NCI-H526 (cell line): ENCODE data around the gene EFCAB13.
A peak's percentile ranks its signal among the peaks of the same experiment; 100 is the strongest.

Experiments
- DNase-seq, 2 experiments: peaks; one replicate each; lab custom pipeline; 2025; lab: John Stamatoyannopoulos, UW

Gene EFCAB13

GRCh38 chr17:47292206-47292605 lies 31.5 kb upstream of the EFCAB13 start:
- no peak for DNase-seq

- no peak for DNase-seq
Observed at GRCh38 chr17:47295037-47295873, 28.5 kb upstream of the EFCAB13 start.

GRCh38 chr17:47295874-47296255 lies 27.9 kb upstream of the EFCAB13 start:
- no peak for DNase-seq

DNA sequence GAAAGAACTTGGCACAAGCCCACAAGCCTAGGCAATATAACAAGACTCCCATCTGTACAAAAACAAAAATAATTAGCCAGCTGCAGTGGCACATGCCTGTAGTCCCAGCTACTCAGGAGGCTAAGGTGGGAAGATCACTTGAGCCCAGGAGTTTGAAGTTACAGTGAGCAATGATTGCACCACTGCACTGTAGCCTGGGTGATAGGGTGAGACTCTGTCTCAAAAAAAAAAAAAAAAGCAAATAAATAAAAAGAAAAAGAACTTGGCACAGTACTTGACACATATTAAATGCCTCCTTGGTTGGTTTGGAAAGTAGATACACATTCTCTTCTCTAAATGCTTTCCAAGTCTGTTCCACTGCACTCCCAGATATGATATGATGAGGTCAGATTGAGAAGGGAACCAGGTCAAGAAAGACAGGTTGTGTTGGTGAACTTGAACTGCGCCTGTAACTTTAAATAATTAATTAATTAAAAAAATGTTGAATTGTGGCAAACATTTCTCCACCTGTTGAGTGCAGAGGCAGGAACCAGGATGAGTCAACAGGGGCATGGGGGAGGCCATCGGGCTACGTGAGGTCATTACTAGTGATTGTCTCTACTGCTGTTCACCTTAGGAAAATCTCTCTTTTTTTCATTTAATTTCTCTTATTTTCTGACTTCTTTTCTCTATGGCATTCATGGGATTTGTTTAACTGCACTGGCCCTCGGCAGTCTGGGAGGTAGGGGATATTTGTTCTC lies 25.9 kb upstream of the EFCAB13 start:
- no peak for DNase-seq

DNA sequence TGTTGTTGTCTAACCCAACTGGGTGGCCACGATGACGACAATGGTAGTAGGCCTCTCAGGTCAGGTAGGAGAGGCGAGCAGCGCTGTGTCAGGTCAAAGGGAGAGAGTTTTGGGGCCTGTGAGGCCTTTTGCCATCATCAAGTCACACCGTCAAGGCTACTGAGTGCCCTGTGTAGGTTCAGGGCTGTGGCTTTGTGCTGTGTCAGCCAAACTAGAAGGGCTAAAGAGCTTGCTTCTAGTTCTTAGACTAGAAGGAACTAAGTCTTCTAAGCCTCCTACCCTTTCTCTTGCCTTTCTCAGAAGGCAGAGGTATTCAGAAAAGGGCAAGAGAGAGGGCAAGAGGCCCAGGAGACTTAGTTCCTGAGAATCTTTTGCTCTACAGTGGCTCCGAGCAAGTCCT lies 25.0 kb upstream of the EFCAB13 start:
- DNase-seq, result no peak

- DNase-seq, result no peak
Observed at GRCh38 chr17:47299239-47299910, 24.4 kb upstream of the EFCAB13 start.

DNA sequence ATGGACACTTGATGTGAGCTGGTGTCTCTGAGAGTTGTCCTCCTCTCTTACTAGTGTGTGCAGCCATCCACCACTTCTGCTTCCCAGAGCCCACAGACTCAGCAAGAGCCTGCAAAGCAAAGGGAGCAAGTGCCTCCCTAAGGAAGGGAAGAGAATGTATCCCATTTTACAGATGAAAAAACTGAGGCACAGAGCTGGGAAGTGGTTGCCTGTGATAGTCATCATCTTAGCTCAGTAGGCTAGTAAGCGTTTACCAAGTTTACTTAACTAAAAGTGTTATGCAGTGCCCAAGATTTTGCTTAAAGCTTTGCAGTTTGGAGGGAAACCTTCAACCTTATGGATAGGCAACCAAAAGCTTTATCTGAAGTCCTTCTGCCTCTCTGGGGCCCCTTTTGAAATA lies 23.0 kb upstream of the EFCAB13 start:
- DNase-seq, result no peak

GRCh38 chr17:47301161-47301560 lies 22.6 kb upstream of the EFCAB13 start:
- DNase-seq, result no peak

- no peak for DNase-seq
Observed at GRCh38 chr17:47301831-47302230, 21.9 kb upstream of the EFCAB13 start.

DNA sequence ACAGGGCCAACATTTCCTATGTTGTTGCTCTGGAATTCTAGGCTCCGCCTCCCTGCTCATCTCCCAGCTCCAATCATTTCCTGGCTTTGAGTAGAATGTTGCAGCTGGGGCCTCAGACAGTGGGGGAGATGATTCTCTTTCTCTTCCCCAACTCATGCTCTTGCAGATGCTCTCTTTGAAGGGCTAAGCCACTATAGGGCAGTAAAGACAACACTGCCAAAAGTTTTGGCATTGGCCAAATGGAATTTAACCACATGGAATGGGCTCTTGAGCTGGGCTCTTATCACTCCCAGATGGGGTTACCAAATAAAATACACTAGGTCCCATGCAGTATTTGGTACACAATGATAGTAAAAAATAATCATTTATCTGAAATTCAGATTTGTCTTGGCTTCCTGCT lies 19.6 kb upstream of the EFCAB13 start:
- no peak for DNase-seq

GRCh38 chr17:47305302-47305923 lies 18.3 kb upstream of the EFCAB13 start:
- DNase-seq, result no peak

- DNase-seq, result no peak
Observed at GRCh38 chr17:47310186-47310733, 13.5 kb upstream of the EFCAB13 start.

DNA sequence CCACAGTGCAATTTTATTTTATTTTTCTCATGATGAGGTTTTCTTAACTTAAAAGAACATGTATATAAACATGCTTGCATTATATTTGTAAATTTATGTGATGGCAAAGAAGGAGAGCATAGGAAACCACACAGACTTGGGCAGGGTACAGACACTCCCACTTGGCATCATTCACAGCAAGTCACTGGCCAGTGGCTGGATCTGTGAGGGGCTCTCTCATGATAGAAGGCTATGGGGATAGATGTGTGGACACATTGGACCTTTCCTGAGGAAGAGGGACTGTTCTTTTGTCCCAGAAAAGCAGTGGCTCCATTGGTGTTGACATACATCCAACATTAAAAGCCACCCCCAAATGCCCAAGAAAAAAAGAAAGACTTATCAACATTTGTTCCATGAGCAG lies 12.3 kb upstream of the EFCAB13 start:
- DNase-seq, result no peak

DNA sequence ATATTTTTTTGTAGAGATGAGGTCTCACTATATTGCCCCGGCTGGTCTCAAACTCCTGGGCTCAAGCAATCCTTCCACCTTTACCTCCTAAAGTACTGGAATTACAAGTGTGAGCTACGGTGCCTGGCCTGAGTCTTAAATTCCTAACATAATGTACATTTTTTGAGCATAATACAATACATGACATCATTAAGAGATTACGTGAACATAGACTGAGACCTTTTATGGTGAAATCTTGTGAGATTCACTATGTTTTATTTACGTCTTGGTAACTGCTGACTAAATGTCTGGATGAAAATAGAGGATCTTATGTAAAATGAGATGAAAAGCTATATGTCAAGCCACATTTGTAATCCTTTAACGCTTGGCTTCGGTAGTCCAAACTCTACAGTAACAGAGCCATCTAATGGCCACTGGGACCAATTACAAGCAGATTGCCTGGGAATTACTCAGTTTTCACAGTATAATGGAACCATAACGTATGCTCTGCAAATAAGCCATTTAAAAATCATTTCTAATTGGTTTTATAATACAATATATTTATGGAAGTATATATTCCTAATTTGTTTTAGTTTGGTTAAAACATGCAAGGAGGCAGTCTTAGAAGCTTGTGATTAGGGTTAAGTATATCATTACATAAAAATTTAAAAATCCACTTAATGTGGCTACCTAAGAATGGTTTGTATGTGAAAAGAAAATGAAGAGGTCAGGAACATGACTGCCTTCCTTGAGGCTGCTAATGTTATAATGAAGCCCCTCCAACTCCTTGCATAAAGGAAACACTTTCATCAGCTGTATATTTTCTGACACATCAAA lies 8.1 kb upstream of the EFCAB13 start:
- peak; percentile 70 to 87 for DNase-seq

DNA sequence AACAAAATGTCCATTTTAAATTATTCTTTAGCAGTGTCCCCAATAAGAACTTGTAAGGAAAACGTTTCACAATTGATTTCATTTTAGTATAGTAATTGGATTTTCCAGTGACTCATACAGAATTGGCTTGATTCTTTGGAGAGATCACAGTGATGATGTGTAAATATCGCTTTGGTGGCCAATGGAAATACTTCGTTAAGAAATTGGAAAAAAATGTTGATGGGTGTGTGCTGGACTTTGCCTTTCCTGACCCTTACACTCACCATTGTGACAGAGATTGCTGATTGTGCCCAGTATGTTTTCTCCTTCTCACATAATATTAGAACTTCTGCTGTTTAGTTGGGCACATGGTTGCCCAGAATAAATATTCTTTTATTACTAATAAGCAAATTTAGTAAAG lies 7.4 kb upstream of the EFCAB13 start:
- DNase-seq, result no peak

- no peak for DNase-seq
Observed at GRCh38 chr17:47317119-47317518, 6.6 kb upstream of the EFCAB13 start.

GRCh38 chr17:47318197-47318918 lies 5.4 kb upstream of the EFCAB13 start:
- DNase-seq, result peak in 1 of 2 experiments; percentile 33

DNA sequence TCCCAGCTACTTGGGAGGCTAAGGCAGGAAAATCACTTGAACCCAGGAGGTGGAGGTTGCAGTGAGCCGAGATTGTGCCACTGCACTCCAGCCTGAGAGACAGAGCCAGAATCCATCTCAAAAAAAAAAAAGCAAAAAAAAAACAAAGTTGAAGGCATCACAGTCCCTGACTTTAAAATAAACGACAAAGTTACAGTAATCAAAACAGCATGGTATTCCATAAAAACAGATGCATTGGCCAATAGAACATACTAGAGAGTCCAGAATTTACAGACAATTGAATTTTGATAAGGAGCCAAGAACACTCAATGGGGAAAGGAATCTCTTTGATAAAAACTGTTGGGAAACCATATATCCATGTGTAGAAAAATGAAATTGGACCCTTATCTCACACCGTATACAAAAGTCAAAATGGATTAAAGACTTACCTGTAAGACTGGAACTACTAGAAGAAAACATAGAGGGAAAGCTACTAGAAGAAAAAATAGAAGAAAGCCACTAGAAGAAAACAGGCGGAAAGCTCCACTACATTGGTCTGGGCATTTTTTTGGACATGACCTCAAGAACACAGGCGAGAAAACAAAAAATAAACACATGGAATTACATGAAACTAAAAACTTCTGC lies 2.8 kb upstream of the EFCAB13 start:
- DNase-seq, result no peak

GRCh38 chr17:47324224-47325020 lies 667 bp downstream of the EFCAB13 start:
- DNase-seq, result peak; percentile 79 to 88
